GM12892 (cell line): ENCODE data around the gene AK8.

ENCODE experiments used
- POLR2A ChIP-seq: IDR thresholded peaks from 2 replicates; pipeline ENCODE4 v1.6.1; 2011; ENCODE audit warnings: low read depth, low read length, control low read depth
- POLR2AphosphoS5 ChIP-seq: IDR thresholded peaks from 2 replicates; pipeline ENCODE4 v1.6.1; 2011; ENCODE audit warnings: low read depth, low read length, control low read depth
- TAF1 ChIP-seq: IDR thresholded peaks from 2 replicates; pipeline ENCODE4 v1.6.1; 2011; ENCODE audit warnings: low read depth, mild to moderate bottlenecking, control low read depth, low read length, borderline replicate concordance

DNA sequence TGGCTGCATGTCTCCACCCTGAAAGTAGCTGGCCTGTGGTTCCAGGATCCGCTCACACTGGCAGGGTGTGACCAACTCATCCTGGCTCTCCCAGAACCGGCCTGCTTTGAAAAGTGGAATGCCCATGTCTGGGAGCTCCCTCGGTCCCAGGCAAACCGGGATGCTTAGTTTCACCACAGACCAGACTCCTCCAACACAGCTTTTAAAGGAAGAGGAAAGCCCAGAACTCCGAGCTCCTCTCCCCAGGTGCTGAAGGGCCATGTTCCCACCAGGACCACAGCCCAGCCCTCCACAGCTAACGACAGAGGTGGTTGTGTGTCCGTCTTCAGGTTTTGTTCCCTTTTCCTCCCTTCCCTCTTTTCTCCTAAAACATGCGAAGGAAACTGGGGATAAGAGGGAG is 169.8 kb downstream of the AK8 start:
- no peak for TF ChIP-seq POLR2AphosphoS5
- TF ChIP-seq POLR2A, result no peak
- TF ChIP-seq TAF1, result no peak
